ENCODE data around the gene CRIM1.

Gene CRIM1

DNA sequence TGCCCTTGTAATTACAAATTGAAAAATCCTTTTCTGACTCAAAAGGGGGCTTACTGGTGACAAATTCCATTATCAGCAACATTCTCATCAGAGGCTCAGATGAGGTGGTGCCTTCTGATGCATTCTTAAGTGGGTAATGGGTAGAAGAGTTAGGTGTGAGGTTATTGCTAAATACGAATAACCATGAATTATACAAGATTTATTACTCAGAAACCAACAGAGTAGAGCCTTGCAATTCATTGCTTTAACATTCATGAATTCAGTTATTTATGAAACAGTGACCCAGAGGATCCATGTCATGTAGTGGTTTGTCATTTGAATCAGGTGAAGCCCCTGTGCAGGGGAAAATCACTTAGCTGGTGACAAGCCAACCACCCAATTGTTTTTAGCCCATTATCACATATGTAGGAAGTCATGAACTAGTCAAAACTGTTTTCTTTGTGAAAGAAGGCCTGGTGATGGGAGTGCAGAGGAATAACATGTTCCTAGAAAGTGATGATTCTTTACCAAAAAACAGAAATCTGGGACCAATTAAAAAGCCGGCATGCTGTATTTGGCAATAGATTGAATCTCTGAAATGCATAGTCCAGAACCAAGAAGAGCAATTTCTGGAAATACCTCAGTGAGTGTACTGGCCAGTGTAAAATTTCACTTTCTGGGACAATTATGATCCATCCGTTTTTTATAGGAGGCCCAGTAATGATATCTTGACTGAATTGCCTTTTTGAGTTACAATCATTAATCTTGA is 70.2 kb downstream of the CRIM1 start:
- no peak for DNase-seq (ENCODE audit: low read depth)

DNA sequence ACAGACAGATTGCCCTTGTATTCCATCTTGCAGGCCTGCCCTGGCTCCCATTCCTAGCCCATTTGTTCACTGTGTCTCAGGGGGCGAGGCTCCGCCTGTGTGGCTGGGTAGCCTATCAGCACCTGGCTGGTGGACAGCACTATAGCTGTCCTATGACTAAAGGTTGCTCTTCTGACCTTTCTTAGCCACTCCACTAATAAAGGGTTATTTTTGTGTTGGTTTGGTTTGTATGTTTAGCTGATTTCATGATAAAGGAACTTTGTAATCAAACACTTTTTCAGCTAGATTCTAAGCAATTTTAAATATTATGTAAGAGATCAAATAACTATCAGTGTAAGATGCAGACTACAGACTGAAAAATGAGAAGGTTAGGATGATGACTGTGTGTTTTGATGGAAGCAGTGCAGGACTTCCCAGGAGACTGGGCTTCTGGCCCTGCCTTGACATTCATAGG is 72.2 kb downstream of the CRIM1 start:
- DNase-seq (ENCODE audit: low read depth) = no peak

DNA sequence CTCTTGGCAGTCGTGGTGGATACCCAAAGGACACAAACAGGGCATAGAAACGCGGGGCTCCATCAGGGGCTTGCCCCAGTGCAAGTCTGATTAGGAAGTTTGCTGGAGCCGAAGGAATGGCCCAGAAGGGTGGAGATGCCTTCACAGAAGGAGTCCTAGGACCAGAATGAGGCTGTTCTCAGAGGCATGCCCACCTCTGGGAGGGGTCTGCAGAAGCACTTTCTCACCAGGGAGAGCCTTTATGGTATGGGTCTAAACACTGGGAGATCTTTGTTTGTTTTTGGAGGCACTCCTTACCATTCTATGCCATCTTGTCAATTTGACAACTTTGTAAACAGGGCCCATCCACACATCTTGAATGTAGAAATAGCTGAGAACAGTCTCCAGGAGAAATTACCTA is 75.0 kb downstream of the CRIM1 start:
- no peak for DNase-seq (ENCODE audit: low read depth)

DNA sequence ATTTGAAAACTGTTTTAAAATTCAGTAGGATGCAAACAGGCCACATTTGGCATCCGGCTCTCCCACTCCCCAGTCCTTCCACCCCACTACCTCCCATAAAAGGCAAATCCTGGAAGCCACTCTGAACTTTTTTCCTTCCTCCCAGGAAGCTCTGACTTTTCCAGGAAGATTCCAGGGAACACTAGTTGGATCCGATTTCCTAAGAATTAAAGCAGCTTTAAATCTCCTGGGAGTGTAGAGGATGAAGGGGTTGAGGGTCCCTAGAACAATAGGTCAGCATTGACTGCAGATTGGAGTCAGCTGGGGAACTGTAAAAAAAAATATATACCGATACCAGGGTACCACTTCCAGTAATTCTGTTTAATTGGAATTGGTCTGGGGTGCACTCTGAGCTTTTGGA is 76.9 kb downstream of the CRIM1 start:
- DNase-seq (ENCODE audit: low read depth) = no peak

DNA sequence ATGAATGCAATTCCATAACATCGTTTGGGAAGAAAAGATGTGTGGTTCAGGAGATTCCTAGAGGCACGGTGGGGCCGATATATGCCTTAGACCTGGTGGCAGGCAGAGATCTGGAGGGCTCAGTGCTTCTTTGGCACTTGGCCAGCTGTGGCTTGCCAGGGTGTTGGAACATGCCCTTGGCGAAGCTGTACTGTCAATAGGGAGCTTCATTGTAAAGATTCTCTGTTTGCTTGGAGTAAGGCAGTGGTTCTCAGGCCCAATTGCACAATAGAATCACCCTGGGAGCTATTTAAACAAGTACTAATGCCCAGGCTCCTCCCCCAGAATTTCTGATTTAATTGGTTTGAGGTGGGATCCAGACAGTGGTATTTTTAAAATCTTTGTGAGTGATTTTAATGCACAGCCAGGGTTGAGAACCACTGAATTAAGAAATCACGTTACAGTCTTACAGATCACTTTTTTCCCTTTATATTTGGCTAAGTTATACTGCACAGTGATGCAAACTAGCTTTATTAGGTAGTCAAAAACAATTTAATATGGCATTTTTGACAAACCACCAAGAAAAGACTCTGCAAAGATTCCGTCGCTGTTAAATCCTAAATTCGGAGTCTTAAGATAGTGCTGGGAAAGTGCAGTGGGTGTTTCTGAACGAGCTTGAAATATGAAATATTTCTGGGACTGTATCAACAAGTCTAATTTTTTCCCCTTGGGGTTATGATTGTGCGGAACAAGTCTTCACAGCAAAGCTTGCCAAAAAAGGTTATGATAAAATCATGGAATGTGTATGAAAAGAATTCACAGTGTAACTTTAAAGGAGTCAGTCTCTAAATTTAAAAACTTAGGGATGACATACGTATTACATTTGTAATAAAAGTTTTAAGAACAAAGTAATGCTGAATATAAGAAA is 78.0 kb downstream of the CRIM1 start:
- DNase-seq (ENCODE audit: low read depth) = no peak

DNA sequence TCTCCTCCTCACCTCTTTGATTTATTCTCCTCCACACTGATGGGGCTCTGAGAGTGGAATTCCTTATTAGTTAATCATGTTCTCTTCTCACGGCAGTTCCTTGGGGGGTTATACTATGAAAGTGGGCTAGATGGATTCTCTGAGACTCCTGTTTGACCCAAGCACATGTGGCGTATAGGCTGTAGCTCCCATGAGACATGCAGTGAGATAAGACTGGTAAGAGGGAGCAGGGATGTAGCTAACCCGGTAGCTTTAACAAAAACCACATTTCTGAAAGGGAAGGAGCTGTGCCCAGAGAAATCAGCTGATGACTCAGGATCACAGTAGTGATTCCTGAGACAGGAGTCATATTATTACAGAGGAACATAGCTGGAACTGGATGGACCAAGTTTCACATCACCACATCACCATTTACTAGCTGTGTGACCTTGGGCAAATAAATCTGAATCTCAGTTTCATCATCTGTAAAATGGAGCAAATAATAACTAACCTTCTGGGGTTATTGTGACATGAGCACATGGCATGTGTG is 82.9 kb downstream of the CRIM1 start:
- no peak for DNase-seq (ENCODE audit: low read depth)

DNA sequence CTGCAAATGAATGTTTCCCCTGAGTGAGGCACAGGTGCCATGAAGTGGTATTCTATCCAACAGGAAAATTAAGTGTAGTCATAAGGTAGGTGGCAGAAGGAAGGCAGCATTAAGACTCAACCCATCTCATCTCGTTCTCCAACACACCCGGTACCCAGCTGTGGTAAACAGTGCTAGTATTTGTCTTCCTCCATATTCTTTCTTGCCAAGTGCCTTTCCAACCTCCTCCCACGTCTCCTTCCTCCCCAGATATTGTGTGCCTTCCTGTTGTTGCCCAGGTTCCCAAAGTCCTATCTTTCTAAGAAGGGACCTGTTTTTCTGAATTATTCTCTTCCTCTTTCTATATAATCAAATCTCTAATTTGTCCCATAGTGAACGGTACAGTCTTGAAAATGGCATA is 83.5 kb downstream of the CRIM1 start:
- no peak for DNase-seq (ENCODE audit: low read depth)

DNA sequence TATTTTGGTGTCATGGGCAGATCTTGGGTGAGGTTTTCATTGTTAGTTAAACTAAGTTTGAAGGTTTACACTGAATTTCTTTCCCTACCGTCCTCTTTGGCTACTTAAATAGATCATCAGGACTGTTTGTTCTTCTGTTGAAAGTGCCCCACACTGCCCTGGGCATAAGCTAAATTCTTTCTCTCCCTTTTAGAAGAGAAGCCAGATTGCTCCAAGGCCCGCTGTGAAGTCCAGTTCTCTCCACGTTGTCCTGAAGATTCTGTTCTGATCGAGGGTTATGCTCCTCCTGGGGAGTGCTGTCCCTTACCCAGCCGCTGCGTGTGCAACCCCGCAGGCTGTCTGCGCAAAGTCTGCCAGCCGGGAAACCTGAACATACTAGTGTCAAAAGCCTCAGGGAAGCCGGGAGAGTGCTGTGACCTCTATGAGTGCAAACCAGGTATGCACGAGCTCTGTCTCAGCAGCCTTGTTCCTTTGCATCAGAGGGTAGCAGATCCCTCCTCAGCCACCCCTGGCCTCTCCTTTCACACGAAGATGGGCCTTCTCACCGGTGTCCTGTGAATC is 85.6 kb downstream of the CRIM1 start:
- no peak for DNase-seq (ENCODE audit: low read depth)

DNA sequence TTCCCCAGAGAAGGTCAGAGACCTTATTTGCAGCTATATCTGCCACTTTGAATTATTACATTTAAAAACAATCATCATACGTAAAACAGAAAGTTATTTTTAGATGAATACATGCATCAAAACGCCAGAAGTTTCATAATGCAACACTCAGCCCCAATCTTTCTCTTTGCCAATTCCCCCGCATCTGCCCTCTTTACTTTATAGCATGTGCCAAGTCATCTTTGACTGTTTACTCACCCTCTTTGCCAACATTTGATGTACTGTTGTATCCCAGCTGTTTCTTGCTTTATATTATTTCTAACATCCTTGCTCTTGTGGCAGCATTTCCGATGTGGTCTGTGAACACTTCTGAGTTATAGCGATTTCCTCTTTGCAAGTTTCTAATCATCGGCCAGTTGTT is 86.2 kb downstream of the CRIM1 start:
- no peak for DNase-seq (ENCODE audit: low read depth)

DNA sequence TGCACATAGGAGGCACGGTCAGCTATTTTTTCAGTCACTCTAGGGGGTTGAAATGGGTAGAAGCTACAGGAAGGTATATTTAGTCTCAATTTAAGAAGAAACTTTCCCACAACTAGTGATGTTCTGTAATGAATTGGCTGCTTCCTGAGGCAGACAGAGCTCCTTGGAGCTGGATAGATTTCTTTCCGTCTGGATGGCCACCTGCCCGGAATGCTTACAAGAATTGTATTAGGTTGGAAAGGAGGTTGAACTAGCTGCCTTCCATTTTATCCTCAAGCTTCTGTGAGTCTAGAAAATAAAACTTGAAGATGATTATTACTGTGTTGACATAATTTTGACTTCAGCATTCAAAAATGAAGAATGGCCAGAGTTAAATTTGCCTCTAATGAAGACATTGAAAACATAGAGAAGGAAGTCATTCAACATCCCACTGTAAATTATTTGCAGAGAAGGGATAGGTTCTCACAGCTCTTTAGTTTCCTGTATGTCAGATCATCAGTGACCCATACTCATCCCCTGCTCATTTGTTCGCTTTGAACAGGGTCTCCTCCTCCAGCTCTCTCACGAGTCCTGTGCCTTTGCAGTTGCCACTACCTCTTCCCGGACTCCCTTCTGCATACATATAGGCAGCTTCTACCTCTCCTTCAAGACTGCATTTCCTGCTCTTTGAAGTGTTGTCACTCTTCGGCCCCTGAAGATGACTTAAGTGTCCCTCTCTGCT is 88.8 kb downstream of the CRIM1 start:
- no peak for DNase-seq (ENCODE audit: low read depth)

DNA sequence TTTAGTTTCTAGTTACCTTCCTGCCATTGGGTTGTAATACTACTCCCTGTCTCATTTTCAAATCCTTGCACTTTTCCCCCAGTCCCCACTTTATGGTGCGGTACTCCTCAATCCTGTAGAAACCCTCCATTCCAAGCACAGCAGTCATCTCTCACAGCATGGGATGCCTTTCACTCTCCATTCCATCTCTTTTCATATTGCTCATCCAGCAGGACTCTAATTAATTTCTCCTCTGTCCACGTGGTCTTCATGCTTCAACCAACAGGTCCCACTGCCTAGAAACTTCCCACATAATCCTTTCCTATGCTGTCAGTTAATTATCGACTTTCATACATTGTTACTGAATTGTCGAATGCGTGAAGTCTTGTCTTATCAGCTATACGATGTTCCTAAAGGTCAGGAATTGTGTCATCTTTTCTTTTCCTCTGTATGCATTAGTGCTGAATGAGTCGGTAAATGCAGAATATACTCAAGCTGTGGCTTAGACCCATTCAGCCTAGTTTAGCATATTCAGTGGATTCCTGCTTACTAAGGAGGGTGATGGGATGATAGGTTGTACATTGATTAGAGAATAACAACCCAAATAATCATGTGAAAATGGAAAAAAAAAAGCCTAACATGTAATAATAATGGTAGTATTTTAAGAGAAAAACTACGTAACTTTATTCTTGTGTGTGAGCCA is 89.7 kb downstream of the CRIM1 start:
- DNase-seq (ENCODE audit: low read depth) = no peak

DNA sequence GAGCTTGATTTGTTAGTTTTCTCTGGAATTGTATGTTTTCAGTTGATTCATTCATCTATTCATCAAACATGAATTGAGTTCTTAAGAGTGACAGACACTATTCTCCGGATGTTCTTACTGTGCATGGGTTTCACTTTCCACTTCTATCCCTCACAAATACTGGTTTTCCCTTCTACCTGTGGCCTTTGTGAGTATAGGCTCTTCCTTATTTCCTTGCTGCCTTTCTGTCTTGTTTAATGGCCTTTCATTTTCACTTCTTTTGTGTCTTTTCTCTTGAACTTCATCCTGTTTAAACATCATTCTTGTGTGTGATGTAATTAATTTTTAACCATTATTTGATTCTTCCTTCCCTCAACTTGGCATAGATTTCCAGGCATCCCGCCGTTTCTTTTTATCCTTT is 90.7 kb downstream of the CRIM1 start:
- no peak for DNase-seq (ENCODE audit: low read depth)

DNA sequence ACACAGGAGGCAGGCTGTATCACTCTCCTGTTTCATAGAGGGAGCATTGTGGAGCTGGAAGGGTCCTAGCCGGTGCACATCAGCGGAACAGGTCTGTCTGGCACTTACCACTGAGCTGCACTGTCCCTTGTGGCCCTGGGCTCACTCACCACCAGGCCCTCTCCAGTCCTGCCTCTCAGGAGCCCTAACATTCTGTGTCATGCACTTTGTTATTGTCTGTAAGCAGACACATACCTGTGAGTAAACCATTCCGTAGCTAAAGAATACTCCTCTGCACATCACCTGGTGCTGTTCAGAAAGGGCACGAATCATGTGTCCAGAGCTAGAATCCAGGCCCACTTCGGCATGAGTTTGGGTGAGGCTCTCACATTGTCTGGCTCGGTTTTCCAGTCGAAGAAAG is 93.6 kb downstream of the CRIM1 start:
- DNase-seq (ENCODE audit: low read depth) = no peak

DNA sequence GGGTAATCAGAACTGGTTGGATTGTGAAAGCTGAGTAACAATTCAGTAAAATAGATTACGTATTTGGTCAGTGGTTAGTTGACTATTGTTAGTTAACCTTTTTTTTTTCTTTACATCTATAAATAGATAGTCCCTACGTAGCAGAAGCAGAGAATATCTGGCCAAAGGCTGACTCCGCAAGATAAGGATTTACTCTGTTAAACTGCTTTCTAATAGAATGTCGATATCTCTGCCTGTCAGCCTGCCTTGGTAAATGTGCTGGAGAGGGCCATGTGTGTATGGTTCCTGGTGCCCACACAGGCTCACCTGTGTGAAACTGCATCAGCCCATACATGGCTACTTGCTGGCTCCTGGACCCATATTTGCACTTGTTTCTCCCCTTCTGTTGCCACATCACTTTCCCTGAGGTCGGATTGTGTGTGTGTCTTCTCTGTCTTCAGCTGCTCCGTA is 94.4 kb downstream of the CRIM1 start:
- DNase-seq (ENCODE audit: low read depth) = no peak

DNA sequence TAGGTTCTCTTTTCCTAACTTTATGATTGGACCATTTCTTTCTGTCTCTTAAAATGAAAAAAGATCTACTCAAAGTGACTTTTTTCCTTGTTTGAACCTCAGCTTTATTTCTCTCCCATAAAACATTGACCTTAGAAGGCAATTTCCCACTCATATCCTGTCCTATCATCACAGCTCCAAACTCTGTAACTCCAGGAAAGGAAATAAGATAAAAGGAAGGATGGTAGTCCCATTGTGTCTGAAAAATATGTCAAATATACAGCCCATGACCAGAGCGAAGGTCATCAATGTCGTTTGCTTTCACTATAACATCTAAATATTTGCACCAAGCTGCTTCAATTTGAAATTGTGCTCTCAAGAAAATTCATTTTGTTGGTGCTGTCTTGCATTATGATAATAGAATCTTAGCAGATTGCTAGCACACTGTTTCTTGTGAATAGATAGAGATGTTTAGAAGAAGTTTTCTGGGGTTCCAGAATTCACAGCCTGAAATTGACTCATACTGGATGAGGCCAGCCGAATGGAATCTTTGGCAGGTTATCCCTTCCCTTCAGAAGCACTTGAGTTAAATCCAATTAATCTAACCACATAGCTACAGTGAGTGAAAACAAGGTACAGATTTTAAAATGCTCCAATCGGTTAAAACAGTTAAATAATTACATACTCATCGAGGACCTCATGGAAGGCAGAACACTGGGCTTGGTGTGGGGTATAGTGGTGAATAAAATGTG is 95.1 kb downstream of the CRIM1 start:
- no peak for DNase-seq (ENCODE audit: low read depth)

DNA sequence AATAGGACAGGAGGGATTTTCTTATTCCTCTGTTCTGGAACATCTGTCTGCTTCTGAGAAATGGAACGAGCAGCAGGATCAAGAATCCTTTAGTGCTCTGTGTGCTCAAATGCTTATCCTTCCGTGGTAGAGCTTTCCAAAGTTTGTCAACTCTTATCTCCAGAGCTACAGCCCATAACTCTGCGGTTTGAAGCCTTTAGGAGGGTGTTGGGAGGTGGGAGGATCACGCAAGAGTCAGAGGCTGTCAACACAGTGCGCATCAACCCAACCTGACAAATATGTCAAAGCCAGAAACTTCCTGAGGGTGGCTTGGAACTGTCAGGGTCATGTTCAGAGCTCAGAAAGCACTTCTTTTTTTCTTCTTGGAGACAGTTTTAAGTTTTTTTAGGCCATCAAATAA is 95.9 kb downstream of the CRIM1 start:
- DNase-seq (ENCODE audit: low read depth) = no peak

DNA sequence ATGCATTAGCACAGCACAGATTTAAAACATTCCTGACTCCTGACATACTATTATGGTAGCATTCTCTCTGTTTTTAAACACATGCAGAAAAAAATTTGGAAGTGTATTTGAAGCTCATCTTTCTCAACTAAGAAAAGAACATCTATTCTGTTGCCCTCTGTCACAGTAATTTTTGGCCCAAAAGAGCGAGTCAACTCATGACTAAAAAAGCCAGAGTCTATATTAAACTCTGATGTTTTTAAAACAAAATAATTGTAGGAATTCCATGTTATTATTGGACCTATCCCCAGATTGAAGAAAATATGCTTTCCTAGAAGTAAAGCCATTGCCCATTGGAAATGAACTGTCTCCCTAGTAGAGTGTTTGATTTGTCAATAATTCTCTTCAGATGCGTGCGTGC is 96.7 kb downstream of the CRIM1 start:
- DNase-seq (ENCODE audit: low read depth) = no peak

DNA sequence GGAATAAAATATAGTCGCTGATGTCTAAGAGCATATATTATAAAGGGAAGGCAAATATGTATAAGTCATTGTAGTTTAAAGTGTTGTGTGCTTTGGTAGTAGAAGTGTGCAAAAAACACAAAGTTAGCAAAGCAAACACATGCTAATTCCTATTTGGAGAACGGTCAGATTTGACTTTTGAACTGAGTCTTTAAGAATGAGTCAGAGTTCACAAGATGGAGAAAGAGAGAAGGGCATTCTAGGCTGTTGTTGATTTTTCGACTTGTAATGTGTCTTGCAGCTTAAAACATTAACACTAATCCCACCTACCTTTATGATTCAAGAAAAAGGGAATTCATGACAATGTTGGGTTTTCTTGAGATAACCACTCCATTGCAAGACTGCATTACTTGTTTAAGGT is 98.1 kb downstream of the CRIM1 start:
- DNase-seq (ENCODE audit: low read depth) = no peak

DNA sequence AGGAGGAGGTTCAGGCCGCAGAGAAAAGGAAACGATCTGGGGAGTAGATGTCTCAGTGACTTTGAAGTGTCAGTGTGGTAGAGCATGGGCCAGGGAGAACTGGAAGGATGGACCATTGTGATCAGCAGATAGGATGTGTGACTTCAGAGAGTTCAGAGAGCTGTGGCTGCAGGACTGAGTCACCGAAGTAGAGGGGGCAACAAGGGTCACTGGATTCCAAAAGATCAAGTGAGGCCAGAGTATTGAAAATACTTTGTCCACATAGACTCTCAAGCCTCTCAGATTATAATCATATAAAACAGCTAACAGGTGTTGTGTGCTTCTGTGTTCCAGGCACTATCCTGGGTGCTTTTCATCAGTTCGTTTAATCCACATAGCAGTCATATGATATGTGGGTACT is 99.4 kb downstream of the CRIM1 start:
- DNase-seq (ENCODE audit: low read depth) = no peak

DNA sequence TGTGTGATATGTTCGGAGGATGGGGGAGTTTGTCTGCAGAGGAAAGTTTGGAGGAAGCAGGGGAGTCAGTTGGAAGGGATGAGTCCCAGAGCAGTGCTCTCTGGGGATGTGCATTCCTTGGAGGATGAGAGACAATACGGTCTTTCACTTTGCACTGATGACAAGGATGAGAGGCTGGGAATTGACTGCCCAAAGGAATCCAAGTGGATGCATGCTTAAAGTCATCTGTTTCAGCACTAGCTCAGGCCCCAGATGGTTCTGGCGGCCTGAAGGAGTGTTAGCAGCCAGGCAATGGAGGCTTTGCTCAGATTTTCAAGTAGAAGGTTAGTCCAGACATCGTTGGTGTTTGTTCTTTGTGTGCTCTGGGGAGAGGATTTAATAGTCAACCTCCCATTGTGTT is 100.2 kb downstream of the CRIM1 start:
- no peak for DNase-seq (ENCODE audit: low read depth)

Data from activated T-cell treated with anti-CD3 and anti-CD28 coated beads for 1 hour (primary cell).